ENCODE data around the gene LDAH. TPM values are rescaled to one million over a fixed set of nuclear protein-coding genes. Genes with fewer than 3 reads are reported as not detected.

LDAH gene
- total RNA-seq, 1 experiment from 2014 or later = 15.2 TPM

- Histone ChIP-seq H4K5ac (ENCODE audit: insufficient read length, low read depth, low read length) (peak overlapping the region; percentile 60), H3K9me3 (ENCODE audit: control insufficient read depth, low read depth, low read length) (no peaks in the 10 kb centered on the region), H3K23me2 (ENCODE audit: insufficient read length, low read depth, low read length, poor library complexity, severe bottlenecking) (no peaks in the 10 kb centered on the region), H2AFZ (ENCODE audit: low read length) (no peak overlapping the region), H3K14ac (ENCODE audit: insufficient read depth, low read length) (peak overlapping the region; percentile 80; the same call in 1 of the 2 replicates), H3K4me2 (ENCODE audit: insufficient read depth, insufficient read length, low read length) (no peak overlapping the region), H3K27me3 (ENCODE audit: insufficient read depth, low read length) (no peaks in the 10 kb centered on the region), H2BK12ac (ENCODE audit: insufficient read length, low read depth, low read length) (no peak overlapping the region), H2BK20ac (ENCODE audit: low read depth, low read length, poor library complexity, severe bottlenecking) (no peak overlapping the region), H3K27ac (ENCODE audit: insufficient read length, low read depth, low read length) (no peak overlapping the region), H3K23ac (ENCODE audit: insufficient read length, low read depth, low read length) (no peak overlapping the region), H3K79me2 (ENCODE audit: insufficient read depth, low read length) (no peaks in the 10 kb centered on the region), H3K4ac (ENCODE audit: low read depth, low read length) (no peak overlapping the region; the same call in 1 of the 2 replicates), H4K8ac (replicated peaks; ENCODE audit: insufficient read length, low read depth, low read length) (no peak overlapping the region), H4K91ac (ENCODE audit: insufficient read length, low read depth, low read length) (no peak overlapping the region), H3K4me1 (ENCODE audit: insufficient read depth, low read length) (no peaks in the 10 kb centered on the region), H2AK5ac (ENCODE audit: insufficient read length, low read length) (no peak overlapping the region), H2BK5ac (ENCODE audit: insufficient read length, low read length) (no peak overlapping the region), H2BK120ac (ENCODE audit: low read depth, low read length, poor library complexity, severe bottlenecking) (no peak overlapping the region), H3K18ac (ENCODE audit: insufficient read length, low read depth, low read length) (no peak overlapping the region), H4K20me1 (ENCODE audit: control insufficient read depth, insufficient read depth, insufficient read length) (no peaks in the 10 kb centered on the region), H3K9ac (ENCODE audit: extremely low read depth, insufficient read length, low read length) (no peak overlapping the region), H3K79me1 (ENCODE audit: insufficient read depth, low read depth, low read length, poor library complexity, severe bottlenecking) (no peaks in the 10 kb centered on the region), H2BK15ac (ENCODE audit: low read depth, low read length) (no peak overlapping the region), H3T11ph (ENCODE audit: low read length) (no peak overlapping the region), H3K56ac (ENCODE audit: insufficient read length, low read depth, low read length) (no peak overlapping the region)
- Mint-ChIP-seq H3K9me3 (no peaks in the 10 kb centered on the region), H3K27me3 (ENCODE audit: low read depth) (no peaks in the 10 kb centered on the region), H3K4me3 (no peak overlapping the region), H3K36me3 (ENCODE audit: insufficient read depth in 1 of 3, low read depth in 3 of 3) (no peaks in the 10 kb centered on the region), H3K27ac (peak overlapping the region; percentile 1 to 58 (median 29); a peak in 5 of 7 replicates), H3K4me1 (no peaks in the 10 kb centered on the region)
- DNase-seq = peak; percentile 27
- no CpG with 5 or more reads among the region's 4 CpGs for WGBS (ENCODE audit: extremely low coverage, insufficient read length, low lambda C conversion rate)
- TF ChIP-seq, protein P1, sequence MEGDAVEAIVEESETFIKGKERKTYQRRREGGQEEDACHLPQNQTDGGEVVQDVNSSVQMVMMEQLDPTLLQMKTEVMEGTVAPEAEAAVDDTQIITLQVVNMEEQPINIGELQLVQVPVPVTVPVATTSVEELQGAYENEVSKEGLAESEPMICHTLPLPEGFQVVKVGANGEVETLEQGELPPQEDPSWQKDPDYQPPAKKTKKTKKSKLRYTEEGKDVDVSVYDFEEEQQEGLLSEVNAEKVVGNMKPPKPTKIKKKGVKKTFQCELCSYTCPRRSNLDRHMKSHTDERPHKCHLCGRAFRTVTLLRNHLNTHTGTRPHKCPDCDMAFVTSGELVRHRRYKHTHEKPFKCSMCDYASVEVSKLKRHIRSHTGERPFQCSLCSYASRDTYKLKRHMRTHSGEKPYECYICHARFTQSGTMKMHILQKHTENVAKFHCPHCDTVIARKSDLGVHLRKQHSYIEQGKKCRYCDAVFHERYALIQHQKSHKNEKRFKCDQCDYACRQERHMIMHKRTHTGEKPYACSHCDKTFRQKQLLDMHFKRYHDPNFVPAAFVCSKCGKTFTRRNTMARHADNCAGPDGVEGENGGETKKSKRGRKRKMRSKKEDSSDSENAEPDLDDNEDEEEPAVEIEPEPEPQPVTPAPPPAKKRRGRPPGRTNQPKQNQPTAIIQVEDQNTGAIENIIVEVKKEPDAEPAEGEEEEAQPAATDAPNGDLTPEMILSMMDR (conservative IDR thresholded peaks at IDR 0.05) = no peak
These were observed 19.6 kb downstream of the LDAH start for GRCh38 chr2:20803226-20803682.
